ENCODE results near the gene LPCAT1. TPM values are rescaled to one million over a fixed set of nuclear protein-coding genes. Genes with fewer than 3 reads are reported as not detected.
"Not testable (repeated sequence)": the region's sequence is repeated elsewhere in the genome, so short reads cannot be mapped to it uniquely, and the experiment has no call there.

The LPCAT1 gene
- total RNA-seq, 1 donor from 2014 or later: 108 TPM

DNA sequence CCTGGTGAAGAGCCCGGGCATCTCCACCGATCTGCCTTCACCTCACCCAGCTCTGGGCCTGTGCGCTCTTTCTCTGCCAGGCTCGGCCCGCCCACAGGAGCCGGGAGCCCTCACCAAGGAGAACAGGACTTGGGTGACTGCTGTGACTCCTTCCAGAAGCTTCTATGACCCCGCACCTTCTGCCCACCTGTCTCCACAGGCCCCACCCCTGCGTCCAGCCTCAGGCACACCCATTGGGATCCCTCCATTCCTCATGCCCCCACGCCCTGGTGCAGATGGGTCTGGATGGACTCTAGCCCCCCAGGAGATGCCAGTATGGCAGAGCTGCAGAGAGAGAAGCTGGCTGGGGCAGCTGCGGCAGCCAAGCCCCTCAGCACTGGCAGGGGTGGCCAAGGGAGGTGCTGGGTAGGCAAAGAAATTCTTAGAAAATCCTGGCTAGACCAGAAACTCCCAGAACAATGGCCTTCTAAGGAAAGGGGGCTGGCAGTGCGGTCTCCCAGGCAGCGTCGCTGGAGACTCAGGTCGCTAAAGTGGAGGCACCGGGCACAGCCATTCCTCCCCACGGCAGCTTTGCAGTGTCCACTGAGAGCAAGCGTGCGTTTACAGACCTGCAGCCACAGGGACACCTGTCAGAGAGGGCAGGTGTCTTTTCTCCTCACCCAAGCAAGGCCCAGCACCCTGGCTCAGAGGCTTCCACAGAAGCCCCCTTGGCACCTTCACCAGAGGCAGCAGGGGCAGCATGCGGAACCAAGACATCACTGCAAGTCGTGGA lies 17.3 kb downstream of the LPCAT1 start:
- H3K9me3 Mint-ChIP-seq: no peaks in the 10 kb centered on the region
- Histone ChIP-seq H3K4me1 (peaks cover 6% of the 10 kb centered on the region), H3K36me3 (no peaks in the 10 kb centered on the region), H3K4me3 (no peak overlapping the region), H3K79me2 (ENCODE audit: low read depth) (peaks cover 100% of the 10 kb centered on the region), H3K27me3 (no peaks in the 10 kb centered on the region), H3K4me2 (no peak overlapping the region), H3K9ac (no peak overlapping the region), H4K20me1 (ENCODE audit: low read depth) (peaks cover 84% of the 10 kb centered on the region), H3K27ac (no peak overlapping the region), H2AFZ (replicated peaks) (no peak overlapping the region), H3F3A (ENCODE audit: low read depth) (no peaks in the 10 kb centered on the region), H3K9me3 (ENCODE audit: low read depth) (no peaks in the 10 kb centered on the region)
- H3K4me1 Mint-ChIP-seq: peaks cover 25% of the 10 kb centered on the region
- no peak for DNase-seq (ENCODE audit: low spot score)
- H3K36me3 Mint-ChIP-seq: peaks cover 9% of the 10 kb centered on the region
- H3K27me3 Mint-ChIP-seq (ENCODE audit: insufficient read depth, low read depth): no peaks in the 10 kb centered on the region
- peak overlapping the region; percentile 74 for H3K27ac Mint-ChIP-seq
- no peak for TF ChIP-seq EZH2 (IDR thresholded peaks at IDR 0.05)
- no peak overlapping the region for H3K4me3 Mint-ChIP-seq

DNA sequence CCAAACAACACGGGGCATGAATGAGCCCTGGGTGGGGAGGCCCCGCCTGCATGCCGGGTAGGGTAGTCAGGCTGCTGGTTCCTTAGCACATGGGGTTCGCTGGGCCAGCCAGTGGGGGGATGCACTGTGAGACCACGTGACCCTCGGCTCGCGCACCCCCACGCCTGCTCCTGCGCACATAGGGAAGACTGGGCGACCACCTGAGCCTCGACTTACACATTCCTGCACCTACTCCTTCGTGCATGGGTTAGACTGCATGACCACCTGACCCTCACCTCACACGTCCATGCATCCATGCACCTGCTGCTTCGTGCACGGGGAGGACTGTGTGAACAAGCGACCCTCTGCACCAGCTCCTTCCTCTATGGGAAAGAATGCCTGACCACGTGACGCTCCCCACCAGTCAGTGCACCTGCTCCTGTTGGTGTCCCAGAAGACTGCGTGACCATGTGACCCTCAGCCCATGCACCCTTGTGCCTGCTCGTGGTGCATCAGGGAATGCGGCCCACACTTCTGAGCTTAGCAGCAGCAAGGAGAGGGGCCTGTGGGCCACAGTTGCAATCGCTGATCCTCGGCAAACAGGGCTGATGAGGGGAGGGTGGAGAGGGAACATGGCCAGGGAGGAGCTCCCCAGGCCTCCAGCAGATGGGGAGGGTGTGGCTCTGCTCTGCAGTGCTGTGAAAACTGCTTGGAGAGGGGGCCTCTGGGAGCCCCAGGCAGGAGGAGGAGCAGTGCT lies 18.1 kb downstream of the LPCAT1 start:
- Histone ChIP-seq H3K9ac (no peak overlapping the region), H3F3A (ENCODE audit: low read depth) (no peaks in the 10 kb centered on the region), H3K27ac (no peak overlapping the region), H3K9me3 (ENCODE audit: low read depth) (no peaks in the 10 kb centered on the region), H4K20me1 (ENCODE audit: low read depth) (peaks cover 85% of the 10 kb centered on the region), H3K4me1 (peaks cover 6% of the 10 kb centered on the region), H3K27me3 (no peaks in the 10 kb centered on the region), H3K36me3 (no peaks in the 10 kb centered on the region), H3K4me2 (no peak overlapping the region), H2AFZ (replicated peaks) (no peak overlapping the region), H3K79me2 (ENCODE audit: low read depth) (peaks cover 99% of the 10 kb centered on the region), H3K4me3 (no peak overlapping the region)
- H3K4me3 Mint-ChIP-seq: no peak overlapping the region
- peaks cover 2% of the 10 kb centered on the region for H3K27me3 Mint-ChIP-seq (ENCODE audit: insufficient read depth, low read depth)
- no peak overlapping the region for H3K27ac Mint-ChIP-seq
- peaks cover 8% of the 10 kb centered on the region for H3K36me3 Mint-ChIP-seq
- H3K9me3 Mint-ChIP-seq: no peaks in the 10 kb centered on the region
- TF ChIP-seq EZH2 (IDR thresholded peaks at IDR 0.05) (no peak), EZH2phosphoT487 (IDR thresholded peaks at IDR 0.05) (no peak)
- TF ChIP-seq, protein P1, sequence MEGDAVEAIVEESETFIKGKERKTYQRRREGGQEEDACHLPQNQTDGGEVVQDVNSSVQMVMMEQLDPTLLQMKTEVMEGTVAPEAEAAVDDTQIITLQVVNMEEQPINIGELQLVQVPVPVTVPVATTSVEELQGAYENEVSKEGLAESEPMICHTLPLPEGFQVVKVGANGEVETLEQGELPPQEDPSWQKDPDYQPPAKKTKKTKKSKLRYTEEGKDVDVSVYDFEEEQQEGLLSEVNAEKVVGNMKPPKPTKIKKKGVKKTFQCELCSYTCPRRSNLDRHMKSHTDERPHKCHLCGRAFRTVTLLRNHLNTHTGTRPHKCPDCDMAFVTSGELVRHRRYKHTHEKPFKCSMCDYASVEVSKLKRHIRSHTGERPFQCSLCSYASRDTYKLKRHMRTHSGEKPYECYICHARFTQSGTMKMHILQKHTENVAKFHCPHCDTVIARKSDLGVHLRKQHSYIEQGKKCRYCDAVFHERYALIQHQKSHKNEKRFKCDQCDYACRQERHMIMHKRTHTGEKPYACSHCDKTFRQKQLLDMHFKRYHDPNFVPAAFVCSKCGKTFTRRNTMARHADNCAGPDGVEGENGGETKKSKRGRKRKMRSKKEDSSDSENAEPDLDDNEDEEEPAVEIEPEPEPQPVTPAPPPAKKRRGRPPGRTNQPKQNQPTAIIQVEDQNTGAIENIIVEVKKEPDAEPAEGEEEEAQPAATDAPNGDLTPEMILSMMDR (IDR thresholded peaks at IDR 0.05): no peak
- peak; percentile 16 for DNase-seq (ENCODE audit: low spot score)
- H3K4me1 Mint-ChIP-seq: peaks cover 25% of the 10 kb centered on the region

DNA sequence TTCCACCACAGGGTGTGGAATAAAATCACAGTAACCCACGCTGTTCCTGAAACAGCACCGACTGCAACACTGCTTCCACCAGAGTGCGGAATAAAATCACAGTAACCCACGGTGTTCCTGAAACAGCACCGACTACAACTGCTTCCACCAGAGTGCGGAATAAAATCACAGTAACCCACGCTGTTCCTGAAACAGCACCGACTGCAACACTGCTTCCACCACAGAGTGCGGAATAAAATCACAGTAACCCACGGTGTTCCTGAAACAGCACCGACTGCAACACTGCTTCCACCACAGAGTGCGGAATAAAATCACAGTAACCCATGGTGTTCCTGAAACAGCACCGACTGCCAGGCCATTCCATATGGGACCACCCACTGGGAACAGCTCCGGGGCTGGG lies 18.7 kb downstream of the LPCAT1 start:
- not testable (repeated sequence) for H3K4me3 ChIP-seq; H3K27me3 ChIP-seq; H3F3A ChIP-seq (ENCODE audit: low read depth); H3K9me3 ChIP-seq (ENCODE audit: low read depth); H3K36me3 ChIP-seq; H3K4me2 ChIP-seq; H3K9me3 Mint-ChIP-seq; DNase-seq (ENCODE audit: low spot score); H3K27me3 Mint-ChIP-seq (ENCODE audit: insufficient read depth, low read depth); H3K36me3 Mint-ChIP-seq; H3K27ac Mint-ChIP-seq; H3K27ac ChIP-seq; H3K4me1 ChIP-seq; H3K4me3 Mint-ChIP-seq; H3K9ac ChIP-seq; H2AFZ ChIP-seq (replicated peaks)
- H3K4me1 Mint-ChIP-seq: peaks cover 23% of the 10 kb centered on the region
- H3K79me2 ChIP-seq (ENCODE audit: low read depth): peaks cover 93% of the 10 kb centered on the region
- peaks cover 81% of the 10 kb centered on the region for H4K20me1 ChIP-seq (ENCODE audit: low read depth)

DNA sequence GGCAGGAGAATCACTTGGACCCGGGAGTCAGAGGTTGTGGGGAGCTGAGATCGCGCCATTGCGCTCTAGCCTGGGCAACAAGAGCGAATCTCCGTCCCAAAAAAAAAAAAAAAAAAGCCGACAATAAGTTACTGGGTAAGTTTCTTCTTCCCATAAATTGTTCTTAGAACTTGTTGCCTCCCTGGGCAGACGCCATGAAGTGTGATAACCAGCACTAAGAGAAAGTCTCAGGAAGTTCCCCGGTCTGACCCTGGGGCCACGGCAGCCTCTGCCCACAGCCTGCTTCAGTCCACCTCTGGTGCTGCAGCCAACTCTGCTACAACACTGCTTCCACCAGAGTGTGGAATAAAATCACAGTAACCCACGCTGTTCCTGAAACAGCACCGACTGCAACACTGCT lies 19.1 kb downstream of the LPCAT1 start:
- H4K20me1 ChIP-seq (ENCODE audit: low read depth): peaks cover 76% of the 10 kb centered on the region
- H3F3A ChIP-seq (ENCODE audit: low read depth): no peaks in the 10 kb centered on the region
- DNase-seq (ENCODE audit: low spot score): no peak
- Mint-ChIP-seq H3K27ac (no peak overlapping the region), H3K36me3 (peaks cover 7% of the 10 kb centered on the region), H3K4me1 (peaks cover 21% of the 10 kb centered on the region), H3K27me3 (ENCODE audit: insufficient read depth, low read depth) (peaks cover 2% of the 10 kb centered on the region), H3K9me3 (no peaks in the 10 kb centered on the region), H3K4me3 (no peak overlapping the region)
- no peak overlapping the region for H2AFZ ChIP-seq (replicated peaks)
- no peak overlapping the region for H3K4me2 ChIP-seq
- H3K27ac ChIP-seq: no peak overlapping the region
- no peak overlapping the region for H3K9ac ChIP-seq
- H3K9me3 ChIP-seq (ENCODE audit: low read depth): no peaks in the 10 kb centered on the region
- TF ChIP-seq EZH2phosphoT487 (IDR thresholded peaks at IDR 0.05) (no peak), EZH2 (IDR thresholded peaks at IDR 0.05) (no peak)
- TF ChIP-seq, protein P1 (IDR thresholded peaks at IDR 0.05): no peak
- peaks cover 88% of the 10 kb centered on the region for H3K79me2 ChIP-seq (ENCODE audit: low read depth)
- no peak overlapping the region for H3K4me3 ChIP-seq
- H3K36me3 ChIP-seq: no peaks in the 10 kb centered on the region
- H3K4me1 ChIP-seq: peaks cover 6% of the 10 kb centered on the region
- H3K27me3 ChIP-seq: no peaks in the 10 kb centered on the region

Measured in neural progenitor cell (in vitro differentiated cells).